BJ (cell line): ENCODE results near the gene KCNIP4. TPM values are rescaled to one million over a fixed set of nuclear protein-coding genes. Genes with fewer than 3 reads are reported as not detected.

Experiments used
- CTCF ChIA-PET: fragments of 350-600 bp; formaldehyde crosslinking; extraction: SDS; loops from one replicate; lab custom pipeline; 2021; ENCODE audit warnings: antibody characterized with exemption, inconsistent platforms; lab: Yijun Ruan, JAX
- POLR2A ChIA-PET: fragments of 300-600 bp; sonication (Branson Sonifier 250); formaldehyde crosslinking; extraction: SDS; loops from one replicate; lab custom pipeline; 2021; ENCODE audit warnings: antibody characterized with exemption; lab: Charles Lee
- DNase-seq: peaks from one replicate; pipeline ENCODE4 v3.0.0-alpha.2; 2011; ENCODE audit warnings: low read depth
- H3K27me3 ChIP-seq: 2 replicates; pipeline ENCODE4 v1.6.0; 2011; ENCODE audit warnings: low read length; ENCODE audit not compliant: control insufficient read depth, insufficient read depth
- H3K36me3 ChIP-seq: 2 replicates; pipeline ENCODE4 v1.5.1; 2011; ENCODE audit warnings: low read length; ENCODE audit not compliant: control insufficient read depth, insufficient read depth
- H3K4me3 ChIP-seq: 2 replicates; pipeline ENCODE4 v1.5.1; 2011; ENCODE audit warnings: low read depth, mild to moderate bottlenecking, control low read depth, low read length
- polyA plus RNA-seq: library from polyadenylated mRNA; depleted of rRNA; stranded (reverse); fragments of >200 nt; gene quantifications from 2 replicates; pipeline ENCODE4 v1.2.3, GENCODE V29; 2011
- TF ChIP-seq, protein P1 (sequence below): IDR thresholded peaks from 2 replicates; pipeline ENCODE4 v1.5.1; 2011; ENCODE audit warnings: low read depth, mild to moderate bottlenecking, control low read depth, inconsistent platforms, low read length, moderate library complexity; ENCODE audit not compliant: insufficient read depth

KCNIP4 gene
- polyA plus RNA-seq, 1 experiment = not detected

DNA sequence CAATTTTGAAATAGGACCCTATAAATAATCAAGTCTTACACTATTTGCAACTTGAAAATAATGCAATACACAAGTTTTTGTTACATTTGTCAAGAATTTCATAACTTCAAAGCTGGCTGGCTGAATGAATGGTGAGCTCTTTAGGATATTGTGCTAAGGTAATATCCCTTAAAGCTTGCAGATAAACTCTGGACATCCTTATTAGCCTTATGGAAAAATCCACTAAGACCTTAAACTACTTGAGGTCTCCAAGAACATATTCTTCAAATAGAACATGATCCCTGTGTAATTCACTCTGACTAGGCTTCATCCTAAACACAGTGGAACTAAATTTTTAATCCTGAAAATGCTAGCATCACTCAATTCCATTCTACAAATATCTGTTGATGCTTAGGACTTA lies 1049.0 kb downstream of the KCNIP4 start:
- no peaks in the 10 kb centered on the region for H3K27me3 ChIP-seq
- POLR2A ChIA-PET = no interaction called here
- CTCF ChIA-PET = no interaction called here

DNA sequence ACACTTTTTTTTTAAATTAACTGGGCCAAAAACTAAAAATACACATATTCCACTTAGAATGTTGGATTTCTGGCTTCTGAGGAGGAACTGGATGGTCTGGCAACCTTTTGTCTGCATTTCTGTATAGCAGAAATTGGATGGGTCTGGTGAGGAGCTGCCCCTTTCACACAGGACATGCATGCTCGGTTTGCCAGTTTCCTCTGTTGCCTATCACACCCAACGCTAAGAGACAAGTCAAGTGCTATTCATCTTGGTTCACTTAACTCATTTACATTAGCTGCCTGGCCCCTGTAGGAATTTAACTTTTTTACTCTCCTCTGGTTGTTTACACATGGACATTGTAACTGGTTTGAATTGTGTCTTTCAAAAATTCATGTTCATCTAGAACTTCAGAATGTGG lies 1052.6 kb downstream of the KCNIP4 start:
- no peaks in the 10 kb centered on the region for H3K27me3 ChIP-seq
- ChIA-PET CTCF (no interaction called here), POLR2A (no interaction called here)
- H3K4me3 ChIP-seq = no peak overlapping the region
- H3K36me3 ChIP-seq = no peaks in the 10 kb centered on the region
- TF ChIP-seq, protein P1, sequence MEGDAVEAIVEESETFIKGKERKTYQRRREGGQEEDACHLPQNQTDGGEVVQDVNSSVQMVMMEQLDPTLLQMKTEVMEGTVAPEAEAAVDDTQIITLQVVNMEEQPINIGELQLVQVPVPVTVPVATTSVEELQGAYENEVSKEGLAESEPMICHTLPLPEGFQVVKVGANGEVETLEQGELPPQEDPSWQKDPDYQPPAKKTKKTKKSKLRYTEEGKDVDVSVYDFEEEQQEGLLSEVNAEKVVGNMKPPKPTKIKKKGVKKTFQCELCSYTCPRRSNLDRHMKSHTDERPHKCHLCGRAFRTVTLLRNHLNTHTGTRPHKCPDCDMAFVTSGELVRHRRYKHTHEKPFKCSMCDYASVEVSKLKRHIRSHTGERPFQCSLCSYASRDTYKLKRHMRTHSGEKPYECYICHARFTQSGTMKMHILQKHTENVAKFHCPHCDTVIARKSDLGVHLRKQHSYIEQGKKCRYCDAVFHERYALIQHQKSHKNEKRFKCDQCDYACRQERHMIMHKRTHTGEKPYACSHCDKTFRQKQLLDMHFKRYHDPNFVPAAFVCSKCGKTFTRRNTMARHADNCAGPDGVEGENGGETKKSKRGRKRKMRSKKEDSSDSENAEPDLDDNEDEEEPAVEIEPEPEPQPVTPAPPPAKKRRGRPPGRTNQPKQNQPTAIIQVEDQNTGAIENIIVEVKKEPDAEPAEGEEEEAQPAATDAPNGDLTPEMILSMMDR = no peak
- no peak for DNase-seq

More for the DNA sequence above, 1049.0 kb downstream of the KCNIP4 start:
- H3K36me3 ChIP-seq = no peaks in the 10 kb centered on the region
- TF ChIP-seq, protein P1 = no peak
- DNase-seq = no peak
- H3K4me3 ChIP-seq = no peak overlapping the region

DNA sequence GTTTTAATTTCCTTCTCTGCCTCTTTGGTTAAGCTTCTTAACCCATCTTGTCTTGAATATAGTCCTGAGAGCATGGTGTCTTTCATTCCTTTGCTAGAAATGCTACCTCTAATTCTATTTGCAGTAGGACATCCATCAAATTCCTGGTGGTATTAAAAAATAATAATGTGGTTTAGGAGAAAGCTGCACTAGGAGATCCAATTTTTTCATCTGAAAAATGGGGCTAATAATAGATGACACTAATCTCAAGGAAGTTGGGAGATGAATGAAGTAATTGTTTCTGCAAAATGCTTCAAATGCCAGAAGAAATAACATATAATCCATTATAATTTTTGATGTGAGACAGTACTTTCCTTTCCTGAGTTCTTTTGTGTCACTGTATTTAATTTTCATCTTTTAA lies 1053.4 kb downstream of the KCNIP4 start:
- Histone ChIP-seq H3K36me3 (no peaks in the 10 kb centered on the region), H3K4me3 (no peak overlapping the region), H3K27me3 (no peaks in the 10 kb centered on the region)
- no peak for DNase-seq
- CTCF ChIA-PET = interaction anchor here (0.8 kb wide), 1 partner anchor 121 kb away, joined by 3 read pairs; no protein-coding TSS in a partner anchor
- TF ChIP-seq, protein P1 = no peak
- POLR2A ChIA-PET = no interaction called here

DNA sequence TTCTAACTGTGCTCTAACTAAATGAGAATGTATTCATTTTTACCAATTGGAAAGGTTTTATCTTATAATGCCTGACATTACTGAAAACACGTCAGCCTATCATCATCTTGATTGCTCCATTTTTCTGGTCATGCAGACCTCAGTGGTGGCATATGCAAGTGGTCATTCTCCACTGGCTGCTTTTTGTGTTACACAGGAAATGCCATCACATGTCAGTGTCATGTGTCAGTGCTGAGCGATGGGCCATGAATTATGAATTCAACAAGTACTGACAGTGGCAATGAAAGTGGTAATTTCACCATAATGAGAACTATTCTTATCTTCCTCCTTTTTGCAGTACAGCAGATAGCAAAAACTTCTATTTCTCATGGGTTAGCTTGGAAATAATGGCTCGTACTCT lies 1057.8 kb downstream of the KCNIP4 start:
- DNase-seq = no peak
- POLR2A ChIA-PET = no interaction called here
- CTCF ChIA-PET = no interaction called here
- H3K36me3 ChIP-seq = no peaks in the 10 kb centered on the region
- no peak overlapping the region for H3K4me3 ChIP-seq
- TF ChIP-seq, protein P1 = no peak
- no peaks in the 10 kb centered on the region for H3K27me3 ChIP-seq

DNA sequence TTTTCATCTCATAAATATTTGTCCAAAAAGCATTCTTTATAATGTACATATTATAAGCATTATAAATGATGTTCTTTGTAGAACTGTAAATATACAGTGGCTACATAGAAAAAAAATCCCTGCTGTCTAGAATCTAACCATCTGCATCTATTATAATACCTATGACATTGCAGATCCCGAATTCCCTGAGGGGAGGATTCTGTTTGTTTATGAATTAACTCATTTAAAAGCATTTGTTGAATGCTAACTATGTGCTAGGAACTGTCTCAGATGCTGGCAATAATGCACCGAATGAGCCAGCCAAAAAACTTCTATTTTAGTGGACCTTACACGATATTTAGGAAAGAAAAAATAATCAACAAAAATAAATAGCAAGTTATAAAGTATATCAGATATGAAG lies 1058.7 kb downstream of the KCNIP4 start:
- ChIA-PET CTCF (no interaction called here), POLR2A (no interaction called here)
- Histone ChIP-seq H3K27me3 (no peaks in the 10 kb centered on the region), H3K4me3 (no peak overlapping the region), H3K36me3 (no peaks in the 10 kb centered on the region)
- TF ChIP-seq, protein P1 = no peak
- DNase-seq = no peak
